Naive B cell (primary cell): ENCODE data around the gene CDKAL1. TPM values are rescaled to one million over a fixed set of nuclear protein-coding genes. Genes with fewer than 3 reads are reported as not detected.
A peak's percentile ranks its signal among the peaks of the same experiment; 100 is the strongest.

Experiments
- ATAC-seq, 2 donors: fragments of 150-1000 bp; cut with Tn5 transposase; 2 replicates each; pipeline ENCODE4 v1.10.0; 2021; ENCODE audit warnings: low read depth in 2 of 2, mild to moderate bottlenecking in 2 of 2, moderate library complexity in 2 of 2
- DNase-seq: peaks from one replicate; pipeline ENCODE4 v3.0.0; 2022
- H3K27ac Mint-ChIP-seq, 6 donors: one replicate each; pipeline ENCODE4 v1.8.0; 2020 to 2022; ENCODE audit warnings: mild to moderate bottlenecking in 6 of 6, mixed read lengths in 6 of 6, moderate library complexity in 5 of 6, inconsistent platforms in 2 of 6
- H3K27me3 Mint-ChIP-seq, 3 donors: one replicate each; pipeline ENCODE4 v1.8.0; 2021 to 2022; ENCODE audit warnings: mixed read lengths in 3 of 3, mild to moderate bottlenecking in 1 of 3
- H3K36me3 Mint-ChIP-seq, 2 donors: one replicate each; pipeline ENCODE4 v1.8.0; 2020 to 2022; ENCODE audit warnings: mixed read lengths in 2 of 2, inconsistent platforms in 1 of 2, mild to moderate bottlenecking in 1 of 2
- H3K4me1 Mint-ChIP-seq, 3 donors: one replicate each; pipeline ENCODE4 v1.8.0; 2020 to 2022; ENCODE audit warnings: mixed read lengths in 3 of 3, inconsistent platforms in 1 of 3, mild to moderate bottlenecking in 1 of 3, moderate library complexity in 1 of 3
- H3K4me3 Mint-ChIP-seq, 8 donors: one replicate each; pipeline ENCODE4 v1.8.0; 2020 to 2022; ENCODE audit warnings: mild to moderate bottlenecking in 8 of 8, mixed read lengths in 8 of 8, moderate library complexity in 8 of 8, inconsistent platforms in 2 of 8
- H3K9me3 Mint-ChIP-seq, 7 donors: one replicate each; pipeline ENCODE4 v1.8.0; 2020 to 2022; ENCODE audit warnings: mixed read lengths in 7 of 7, mild to moderate bottlenecking in 5 of 7, inconsistent platforms in 2 of 7, moderate library complexity in 1 of 7
- polyA plus RNA-seq, 6 donors: library from polyadenylated mRNA; unstranded; fragments of 300-500 nt; fragmentation: Illumina TruSeq; gene quantifications; one replicate each; pipeline ENCODE4 v1.2.3, GENCODE V29; 2021; ENCODE audit warnings: low read depth in 6 of 6

Gene CDKAL1
- polyA plus RNA-seq, 6 donors from 2014 or later, result 27.0 to 40.2 (median 33.6) TPM

DNA sequence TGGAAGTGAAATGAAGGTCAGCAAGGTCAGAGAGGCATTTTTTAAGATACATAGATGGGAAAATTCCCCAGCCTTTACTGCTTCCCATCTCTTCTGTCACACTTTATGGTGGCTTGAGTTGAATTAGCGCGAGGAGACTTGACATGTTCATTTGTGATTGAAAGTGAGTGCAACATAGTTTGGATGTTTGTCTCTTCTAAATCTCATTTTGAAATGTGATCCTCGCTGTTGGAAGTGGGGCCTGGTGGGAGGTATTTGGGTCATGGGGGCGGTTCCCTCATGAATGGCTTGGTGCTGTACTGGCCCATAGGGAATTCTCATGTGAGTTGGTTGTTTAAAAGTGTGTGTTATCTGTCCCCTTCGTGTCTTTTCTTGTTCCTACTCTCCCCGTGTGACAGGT, 237.2 kb downstream of the CDKAL1 start:
- H3K27me3 Mint-ChIP-seq, result no peaks in the 10 kb centered on the region

GRCh38 chr6:20773822-20774221, 239.6 kb downstream of the CDKAL1 start:
- H3K9me3 Mint-ChIP-seq, result no peaks in the 10 kb centered on the region
- ATAC-seq (no peak), DNase-seq (no peak)
- H3K27ac Mint-ChIP-seq, result no peak overlapping the region
- H3K27me3 Mint-ChIP-seq, result no peaks in the 10 kb centered on the region
- H3K4me3 Mint-ChIP-seq, result no peak overlapping the region
- H3K4me1 Mint-ChIP-seq, result peaks cover 0 to 4% (median 0%) of the 10 kb centered on the region in 3 donors
- peaks cover 5 to 8% of the 10 kb centered on the region in 2 donors for H3K36me3 Mint-ChIP-seq

More for the DNA sequence above, 237.2 kb downstream of the CDKAL1 start:
- Mint-ChIP-seq H3K27ac (no peak overlapping the region), H3K4me3 (no peak overlapping the region), H3K4me1 (peaks cover 0 to 4% (median 3%) of the 10 kb centered on the region in 3 donors), H3K9me3 (no peaks in the 10 kb centered on the region), H3K36me3 (peaks cover 5 to 14% of the 10 kb centered on the region in 2 donors)
- ATAC-seq (no peak), DNase-seq (no peak)

- no peak overlapping the region for H3K27ac Mint-ChIP-seq
- H3K4me3 Mint-ChIP-seq, result no peak overlapping the region
- peaks cover 7 to 8% of the 10 kb centered on the region in 2 donors for H3K36me3 Mint-ChIP-seq
- ATAC-seq (no peak), DNase-seq (no peak)
- H3K9me3 Mint-ChIP-seq, result no peaks in the 10 kb centered on the region
- no peaks in the 10 kb centered on the region for H3K4me1 Mint-ChIP-seq
- H3K27me3 Mint-ChIP-seq, result no peaks in the 10 kb centered on the region
Measured at GRCh38 chr6:20775981-20776380, 241.7 kb downstream of the CDKAL1 start.

DNA sequence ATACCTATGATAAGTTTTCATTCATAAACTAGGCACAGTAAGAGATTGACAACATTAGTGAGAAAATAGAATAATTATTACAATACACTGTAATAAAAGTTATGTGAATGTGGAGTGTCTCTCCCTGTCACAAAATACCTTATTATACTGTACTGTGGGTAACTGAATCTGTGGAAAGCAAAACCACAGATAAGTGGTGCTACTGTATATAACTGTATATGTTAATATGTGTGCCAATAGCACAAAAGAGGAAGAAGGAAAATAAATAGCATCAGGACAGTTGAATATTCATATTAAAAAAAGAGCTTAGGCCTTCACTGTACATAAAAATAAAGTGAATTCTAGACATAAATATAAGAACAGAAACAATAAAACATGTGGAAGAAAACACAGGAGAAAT, 243.5 kb downstream of the CDKAL1 start:
- H3K27ac Mint-ChIP-seq, result no peak overlapping the region
- DNase-seq (no peak), ATAC-seq (no peak)
- no peak overlapping the region for H3K4me3 Mint-ChIP-seq
- H3K9me3 Mint-ChIP-seq, result no peaks in the 10 kb centered on the region
- H3K27me3 Mint-ChIP-seq, result no peaks in the 10 kb centered on the region
- H3K36me3 Mint-ChIP-seq, result peaks cover 12 to 21% of the 10 kb centered on the region in 2 donors
- H3K4me1 Mint-ChIP-seq, result no peaks in the 10 kb centered on the region

GRCh38 chr6:20778459-20778858, 244.2 kb downstream of the CDKAL1 start:
- no peak overlapping the region for H3K4me3 Mint-ChIP-seq
- H3K27ac Mint-ChIP-seq, result no peak overlapping the region
- peaks cover 17 to 27% of the 10 kb centered on the region in 2 donors for H3K36me3 Mint-ChIP-seq
- ATAC-seq (no peak), DNase-seq (no peak)
- H3K27me3 Mint-ChIP-seq, result no peaks in the 10 kb centered on the region
- H3K9me3 Mint-ChIP-seq, result peaks cover 0 to under 1% (median 0%) of the 10 kb centered on the region in 7 donors
- H3K4me1 Mint-ChIP-seq, result no peaks in the 10 kb centered on the region

DNA sequence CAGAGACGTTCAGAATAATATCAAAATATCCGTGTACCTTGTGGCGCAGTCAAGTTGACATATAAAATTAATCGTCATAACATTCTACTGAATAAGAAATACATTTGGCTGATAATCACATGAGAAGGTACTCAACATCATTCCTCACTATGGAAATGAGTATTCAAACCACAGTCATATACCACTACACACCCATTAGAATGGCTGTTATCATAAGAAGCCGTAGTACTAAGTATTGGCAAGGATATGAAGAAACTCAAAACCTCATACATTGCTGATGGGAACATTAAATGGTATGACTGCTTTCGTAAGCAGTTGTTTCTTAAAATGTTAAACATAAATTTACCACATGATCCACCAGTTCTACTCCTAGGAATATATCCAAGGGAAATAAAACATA, 244.7 kb downstream of the CDKAL1 start:
- ATAC-seq (no peak), DNase-seq (no peak)
- Mint-ChIP-seq H3K9me3 (peaks cover 0 to 4% (median 0%) of the 10 kb centered on the region in 7 donors), H3K36me3 (peaks cover 22 to 29% of the 10 kb centered on the region in 2 donors), H3K4me3 (no peak overlapping the region), H3K27me3 (no peaks in the 10 kb centered on the region), H3K27ac (no peak overlapping the region), H3K4me1 (no peaks in the 10 kb centered on the region)

GRCh38 chr6:20789162-20789561, 254.9 kb downstream of the CDKAL1 start:
- no peaks in the 10 kb centered on the region for H3K27me3 Mint-ChIP-seq
- no peak for DNase-seq
- H3K9me3 Mint-ChIP-seq, result no peaks in the 10 kb centered on the region
- no peak overlapping the region for H3K27ac Mint-ChIP-seq
- no peaks in the 10 kb centered on the region for H3K4me1 Mint-ChIP-seq
- no peaks in the 10 kb centered on the region for H3K36me3 Mint-ChIP-seq
- ATAC-seq, result no peak
- H3K4me3 Mint-ChIP-seq, result no peak overlapping the region

- Mint-ChIP-seq H3K27ac (no peak overlapping the region), H3K4me3 (no peak overlapping the region), H3K36me3 (no peaks in the 10 kb centered on the region), H3K9me3 (no peaks in the 10 kb centered on the region), H3K4me1 (no peaks in the 10 kb centered on the region), H3K27me3 (no peaks in the 10 kb centered on the region)
- DNase-seq (no peak), ATAC-seq (no peak)
Measured at GRCh38 chr6:20790032-20790791, 256.0 kb downstream of the CDKAL1 start.

DNA sequence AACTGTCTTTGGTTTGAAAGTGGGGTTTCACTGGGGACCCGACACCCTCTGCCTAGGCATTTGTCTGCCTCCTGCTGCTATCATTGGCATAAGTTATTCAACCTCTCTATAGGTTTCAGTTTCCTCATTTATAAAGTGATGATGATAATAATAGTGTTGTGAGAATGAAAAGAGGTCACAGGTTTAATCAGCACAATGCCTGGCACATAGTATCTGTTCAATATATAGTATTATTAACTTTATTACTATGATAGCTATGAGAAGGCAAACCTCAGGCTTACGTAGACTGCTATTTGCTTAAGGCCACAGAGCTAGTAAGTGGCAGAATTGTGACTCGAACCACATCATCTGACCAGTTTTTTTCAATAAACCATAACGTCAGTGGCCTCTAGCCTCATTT, 256.8 kb downstream of the CDKAL1 start:
- H3K27me3 Mint-ChIP-seq, result no peaks in the 10 kb centered on the region
- H3K4me1 Mint-ChIP-seq, result no peaks in the 10 kb centered on the region
- H3K4me3 Mint-ChIP-seq, result no peak overlapping the region
- no peaks in the 10 kb centered on the region for H3K9me3 Mint-ChIP-seq
- H3K27ac Mint-ChIP-seq, result no peak overlapping the region
- DNase-seq (no peak), ATAC-seq (no peak)
- H3K36me3 Mint-ChIP-seq, result peaks cover under 1 to 2% of the 10 kb centered on the region in 2 donors

- ATAC-seq, result no peak
- Mint-ChIP-seq H3K36me3 (peaks cover 8 to 11% of the 10 kb centered on the region in 2 donors), H3K27me3 (no peaks in the 10 kb centered on the region), H3K27ac (no peak overlapping the region), H3K9me3 (peaks cover 0 to 2% (median 0%) of the 10 kb centered on the region in 7 donors), H3K4me1 (no peaks in the 10 kb centered on the region), H3K4me3 (no peak overlapping the region)
- no peak for DNase-seq
Measured at GRCh38 chr6:20791944-20792343, 257.7 kb downstream of the CDKAL1 start.

- Mint-ChIP-seq H3K9me3 (peaks cover 0 to 13% (median 2%) of the 10 kb centered on the region in 7 donors), H3K4me3 (no peak overlapping the region), H3K36me3 (peaks cover 13 to 22% of the 10 kb centered on the region in 2 donors), H3K4me1 (no peaks in the 10 kb centered on the region), H3K27ac (peak overlapping the region in 1 of 6 donors; percentile 21), H3K27me3 (no peaks in the 10 kb centered on the region)
- ATAC-seq (no peak), DNase-seq (no peak)
Measured at GRCh38 chr6:20793174-20793573, 258.9 kb downstream of the CDKAL1 start.

- DNase-seq, result no peak
- H3K27me3 Mint-ChIP-seq, result no peaks in the 10 kb centered on the region
- no peak overlapping the region for H3K4me3 Mint-ChIP-seq
- ATAC-seq, result no peak
- no peak overlapping the region for H3K27ac Mint-ChIP-seq
- H3K36me3 Mint-ChIP-seq, result peaks cover 24 to 25% of the 10 kb centered on the region in 2 donors
- no peaks in the 10 kb centered on the region for H3K4me1 Mint-ChIP-seq
- H3K9me3 Mint-ChIP-seq, result peaks cover 0 to 13% (median 2%) of the 10 kb centered on the region in 7 donors
Measured at GRCh38 chr6:20797597-20797996, 263.3 kb downstream of the CDKAL1 start.

- H3K27me3 Mint-ChIP-seq, result no peaks in the 10 kb centered on the region
- no peak overlapping the region for H3K4me3 Mint-ChIP-seq
- H3K9me3 Mint-ChIP-seq, result peaks cover 0 to 19% (median 2%) of the 10 kb centered on the region in 7 donors
- DNase-seq (no peak), ATAC-seq (no peak)
- H3K36me3 Mint-ChIP-seq, result peaks cover 32 to 39% of the 10 kb centered on the region in 2 donors
- no peaks in the 10 kb centered on the region for H3K4me1 Mint-ChIP-seq
- H3K27ac Mint-ChIP-seq, result no peak overlapping the region
Measured at GRCh38 chr6:20800229-20800628, 266.0 kb downstream of the CDKAL1 start.

DNA sequence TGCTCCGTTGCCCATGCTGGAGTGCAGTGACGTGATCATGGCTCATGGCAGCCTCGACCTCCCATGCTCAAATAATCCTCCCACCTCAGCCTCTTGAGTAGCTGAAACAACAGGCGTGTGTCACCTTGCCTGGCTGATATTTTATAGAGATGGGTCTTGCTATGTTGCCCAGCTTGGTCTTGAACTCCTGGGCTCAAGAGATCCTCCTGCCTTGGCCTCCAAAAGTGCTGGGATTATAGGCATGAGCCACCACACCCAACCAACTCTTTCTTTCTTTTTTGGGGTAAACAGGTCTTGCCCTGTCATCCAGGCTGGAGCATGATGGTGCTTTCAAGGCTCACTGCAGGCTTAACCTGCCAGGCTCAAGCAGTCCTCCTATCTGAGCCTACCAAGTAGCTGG, 266.4 kb downstream of the CDKAL1 start:
- DNase-seq (no peak), ATAC-seq (no peak)
- Mint-ChIP-seq H3K27me3 (no peaks in the 10 kb centered on the region), H3K4me3 (peak overlapping the region in 1 of 8 donors; percentile 22), H3K4me1 (no peaks in the 10 kb centered on the region), H3K27ac (no peak overlapping the region), H3K36me3 (peaks cover 36 to 43% of the 10 kb centered on the region in 2 donors), H3K9me3 (peaks cover 0 to 23% (median 6%) of the 10 kb centered on the region in 7 donors)
